WTC11 (cell line): ENCODE data around the gene DIO3.

Experiments used
- ATF2 ChIP-seq: sonication (generic); formaldehyde crosslinking; IDR thresholded peaks from 2 replicates; pipeline ENCODE4 v1.8.1; 2022; ENCODE audit warnings: low read depth, missing genetic modification reagents, borderline replicate concordance
- CBFB ChIP-seq: sonication (generic); formaldehyde crosslinking; IDR thresholded peaks from 2 replicates; pipeline ENCODE4 v1.8.1; 2022; ENCODE audit warnings: mild to moderate bottlenecking, low read depth, missing genetic modification reagents
- CREB1 ChIP-seq: sonication (generic); formaldehyde crosslinking; IDR thresholded peaks from 2 replicates; pipeline ENCODE4 v1.8.0; 2023; ENCODE audit warnings: mild to moderate bottlenecking, missing genetic modification reagents
- CREM ChIP-seq: sonication (generic); formaldehyde crosslinking; IDR thresholded peaks from 2 replicates; pipeline ENCODE4 v1.8.1; 2022; ENCODE audit warnings: mild to moderate bottlenecking, missing genetic modification reagents, moderate library complexity
- CTCF ChIP-seq: fragments of 200-600 bp; IDR thresholded peaks from 2 replicates; pipeline ENCODE4 v1.8.0; 2022; ENCODE audit warnings: antibody characterized with exemption
- HMGA2 ChIP-seq: fragments of 250-450 bp; sonication (Bioruptor Pico); IDR thresholded peaks from 2 replicates; pipeline ENCODE4 v1.4.0; 2021; ENCODE audit warnings: mild to moderate bottlenecking, moderate library complexity
- JUN ChIP-seq: sonication (generic); formaldehyde crosslinking; IDR thresholded peaks from 2 replicates; pipeline ENCODE4 v1.8.0; 2023; ENCODE audit warnings: mild to moderate bottlenecking, missing genetic modification reagents
- KAT7 ChIP-seq: sonication (generic); formaldehyde crosslinking; IDR thresholded peaks from 2 replicates; pipeline ENCODE4 v1.8.1; 2023; ENCODE audit warnings: missing genetic modification reagents, mild to moderate bottlenecking, borderline replicate concordance
- ZNF121 ChIP-seq: sonication (generic); formaldehyde crosslinking; IDR thresholded peaks from 2 replicates; pipeline ENCODE4 v1.8.0; 2023; ENCODE audit warnings: missing genetic modification reagents
- ZNF263 ChIP-seq: sonication (generic); formaldehyde crosslinking; IDR thresholded peaks from 2 replicates; pipeline ENCODE4 v1.8.1; 2022; ENCODE audit warnings: low read depth, mild to moderate bottlenecking, moderate library complexity, missing genetic modification reagents
- TF ChIP-seq, protein P1 (sequence below): sonication (generic); formaldehyde crosslinking; conservative IDR thresholded peaks from 2 replicates; pipeline ENCODE4 v1.8.1; 2023; ENCODE audit warnings: mild to moderate bottlenecking, low read depth, missing genetic modification reagents, moderate library complexity

DNA sequence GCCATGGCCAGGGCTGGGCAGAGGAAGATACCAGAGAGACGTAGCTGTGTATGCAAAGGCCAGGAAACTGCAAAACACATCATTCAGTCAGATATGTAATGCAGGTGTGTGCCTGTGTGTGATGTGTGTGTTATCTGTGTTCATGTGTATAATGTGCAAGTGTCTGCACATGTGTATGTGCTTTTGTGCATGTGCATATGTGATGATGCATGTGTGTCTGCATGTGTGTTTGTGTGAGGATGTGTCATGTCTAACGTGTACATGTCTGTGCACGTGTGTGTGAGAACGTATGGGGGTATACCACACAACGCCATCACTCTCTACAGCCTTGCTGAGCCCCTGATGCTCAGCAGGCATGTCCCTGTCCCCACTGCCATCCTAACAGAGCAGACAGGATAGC is 9.7 kb downstream of the DIO3 start:
- TF ChIP-seq CTCF: no peak
- TF ChIP-seq JUN (CRISPR knock-in tag): no peak
- no peak for TF ChIP-seq ZNF121 (CRISPR knock-in tag)
- TF ChIP-seq CREB1 (CRISPR knock-in tag): no peak
- no peak for TF ChIP-seq KAT7 (CRISPR knock-in tag)
- TF ChIP-seq ATF2 (CRISPR knock-in tag): no peak
- TF ChIP-seq, protein P1, sequence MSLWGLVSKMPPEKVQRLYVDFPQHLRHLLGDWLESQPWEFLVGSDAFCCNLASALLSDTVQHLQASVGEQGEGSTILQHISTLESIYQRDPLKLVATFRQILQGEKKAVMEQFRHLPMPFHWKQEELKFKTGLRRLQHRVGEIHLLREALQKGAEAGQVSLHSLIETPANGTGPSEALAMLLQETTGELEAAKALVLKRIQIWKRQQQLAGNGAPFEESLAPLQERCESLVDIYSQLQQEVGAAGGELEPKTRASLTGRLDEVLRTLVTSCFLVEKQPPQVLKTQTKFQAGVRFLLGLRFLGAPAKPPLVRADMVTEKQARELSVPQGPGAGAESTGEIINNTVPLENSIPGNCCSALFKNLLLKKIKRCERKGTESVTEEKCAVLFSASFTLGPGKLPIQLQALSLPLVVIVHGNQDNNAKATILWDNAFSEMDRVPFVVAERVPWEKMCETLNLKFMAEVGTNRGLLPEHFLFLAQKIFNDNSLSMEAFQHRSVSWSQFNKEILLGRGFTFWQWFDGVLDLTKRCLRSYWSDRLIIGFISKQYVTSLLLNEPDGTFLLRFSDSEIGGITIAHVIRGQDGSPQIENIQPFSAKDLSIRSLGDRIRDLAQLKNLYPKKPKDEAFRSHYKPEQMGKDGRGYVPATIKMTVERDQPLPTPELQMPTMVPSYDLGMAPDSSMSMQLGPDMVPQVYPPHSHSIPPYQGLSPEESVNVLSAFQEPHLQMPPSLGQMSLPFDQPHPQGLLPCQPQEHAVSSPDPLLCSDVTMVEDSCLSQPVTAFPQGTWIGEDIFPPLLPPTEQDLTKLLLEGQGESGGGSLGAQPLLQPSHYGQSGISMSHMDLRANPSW: no peak
- TF ChIP-seq CBFB (CRISPR knock-in tag): no peak
- no peak for TF ChIP-seq CREM (CRISPR knock-in tag)
- no peak for TF ChIP-seq HMGA2 (CRISPR knock-in tag)
- no peak for TF ChIP-seq ZNF263 (CRISPR knock-in tag)
